Measurements from ENCODE around the gene METTL27.

METTL27 gene

DNA sequence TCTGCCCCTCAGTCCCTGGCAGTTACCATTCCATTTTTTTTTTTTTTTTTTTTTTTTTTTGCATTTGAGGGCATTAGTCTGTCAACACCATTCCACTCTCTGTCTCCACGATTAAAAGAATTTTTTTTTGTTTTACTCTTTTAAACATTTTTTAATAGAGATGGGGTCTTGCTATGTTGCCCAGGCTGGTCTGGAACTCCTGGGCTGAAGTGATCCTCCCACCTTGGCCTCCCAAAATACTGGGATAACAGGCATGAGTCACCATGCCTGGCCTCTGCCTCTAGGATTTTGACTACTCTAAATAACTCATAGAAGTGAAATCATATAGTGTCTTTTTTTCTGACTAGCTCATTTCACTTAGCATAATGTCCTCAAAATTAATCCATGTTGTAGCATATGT is 55.7 kb downstream of the METTL27 start:
- H3K4me3 ChIP-seq (replicated peaks; ENCODE audit: insufficient read depth, low read length), result no peak overlapping the region
- H3K27ac ChIP-seq (replicated peaks), result no peak overlapping the region
- no peaks in the 10 kb centered on the region for H3K27me3 ChIP-seq (ENCODE audit: insufficient read depth, poor library complexity, severe bottlenecking)
- no peak for TF ChIP-seq SPI1 (IDR thresholded peaks at IDR 0.05; ENCODE audit: borderline replicate concordance, low read depth)
- TF ChIP-seq GABPA (IDR thresholded peaks at IDR 0.05; ENCODE audit: low read depth), result no peak
- TF ChIP-seq, protein P1, sequence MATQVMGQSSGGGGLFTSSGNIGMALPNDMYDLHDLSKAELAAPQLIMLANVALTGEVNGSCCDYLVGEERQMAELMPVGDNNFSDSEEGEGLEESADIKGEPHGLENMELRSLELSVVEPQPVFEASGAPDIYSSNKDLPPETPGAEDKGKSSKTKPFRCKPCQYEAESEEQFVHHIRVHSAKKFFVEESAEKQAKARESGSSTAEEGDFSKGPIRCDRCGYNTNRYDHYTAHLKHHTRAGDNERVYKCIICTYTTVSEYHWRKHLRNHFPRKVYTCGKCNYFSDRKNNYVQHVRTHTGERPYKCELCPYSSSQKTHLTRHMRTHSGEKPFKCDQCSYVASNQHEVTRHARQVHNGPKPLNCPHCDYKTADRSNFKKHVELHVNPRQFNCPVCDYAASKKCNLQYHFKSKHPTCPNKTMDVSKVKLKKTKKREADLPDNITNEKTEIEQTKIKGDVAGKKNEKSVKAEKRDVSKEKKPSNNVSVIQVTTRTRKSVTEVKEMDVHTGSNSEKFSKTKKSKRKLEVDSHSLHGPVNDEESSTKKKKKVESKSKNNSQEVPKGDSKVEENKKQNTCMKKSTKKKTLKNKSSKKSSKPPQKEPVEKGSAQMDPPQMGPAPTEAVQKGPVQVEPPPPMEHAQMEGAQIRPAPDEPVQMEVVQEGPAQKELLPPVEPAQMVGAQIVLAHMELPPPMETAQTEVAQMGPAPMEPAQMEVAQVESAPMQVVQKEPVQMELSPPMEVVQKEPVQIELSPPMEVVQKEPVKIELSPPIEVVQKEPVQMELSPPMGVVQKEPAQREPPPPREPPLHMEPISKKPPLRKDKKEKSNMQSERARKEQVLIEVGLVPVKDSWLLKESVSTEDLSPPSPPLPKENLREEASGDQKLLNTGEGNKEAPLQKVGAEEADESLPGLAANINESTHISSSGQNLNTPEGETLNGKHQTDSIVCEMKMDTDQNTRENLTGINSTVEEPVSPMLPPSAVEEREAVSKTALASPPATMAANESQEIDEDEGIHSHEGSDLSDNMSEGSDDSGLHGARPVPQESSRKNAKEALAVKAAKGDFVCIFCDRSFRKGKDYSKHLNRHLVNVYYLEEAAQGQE (IDR thresholded peaks at IDR 0.05; ENCODE audit: insufficient replicate concordance, low read depth), result no peak
- TF ChIP-seq, protein P2, sequence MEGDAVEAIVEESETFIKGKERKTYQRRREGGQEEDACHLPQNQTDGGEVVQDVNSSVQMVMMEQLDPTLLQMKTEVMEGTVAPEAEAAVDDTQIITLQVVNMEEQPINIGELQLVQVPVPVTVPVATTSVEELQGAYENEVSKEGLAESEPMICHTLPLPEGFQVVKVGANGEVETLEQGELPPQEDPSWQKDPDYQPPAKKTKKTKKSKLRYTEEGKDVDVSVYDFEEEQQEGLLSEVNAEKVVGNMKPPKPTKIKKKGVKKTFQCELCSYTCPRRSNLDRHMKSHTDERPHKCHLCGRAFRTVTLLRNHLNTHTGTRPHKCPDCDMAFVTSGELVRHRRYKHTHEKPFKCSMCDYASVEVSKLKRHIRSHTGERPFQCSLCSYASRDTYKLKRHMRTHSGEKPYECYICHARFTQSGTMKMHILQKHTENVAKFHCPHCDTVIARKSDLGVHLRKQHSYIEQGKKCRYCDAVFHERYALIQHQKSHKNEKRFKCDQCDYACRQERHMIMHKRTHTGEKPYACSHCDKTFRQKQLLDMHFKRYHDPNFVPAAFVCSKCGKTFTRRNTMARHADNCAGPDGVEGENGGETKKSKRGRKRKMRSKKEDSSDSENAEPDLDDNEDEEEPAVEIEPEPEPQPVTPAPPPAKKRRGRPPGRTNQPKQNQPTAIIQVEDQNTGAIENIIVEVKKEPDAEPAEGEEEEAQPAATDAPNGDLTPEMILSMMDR (IDR thresholded peaks at IDR 0.05; ENCODE audit: insufficient read depth, low read length), result no peak
- TF ChIP-seq POLR2AphosphoS5 (IDR thresholded peaks at IDR 0.05; ENCODE audit: low read depth), result no peak
- no peak for DNase-seq (ENCODE audit: low read depth in 1 of 2, low spot score in 1 of 2)
